A673 (cell line): Measurements from ENCODE around the gene GNG12.

Experiments
- EZH2 ChIP-seq: fragments of 200-600 bp; sonication (generic); IDR thresholded peaks from 2 replicates; pipeline ENCODE4 v1.6.1; 2017; ENCODE audit warnings: borderline replicate concordance, low read depth, mild to moderate bottlenecking, mixed read lengths, antibody characterized with exemption, low read length; ENCODE audit not compliant: poor library complexity, severe bottlenecking
- TF ChIP-seq, protein P1 (sequence below): fragments of 300-800, 200-600 bp; sonication (generic); conservative IDR thresholded peaks from 2 replicates; pipeline ENCODE4 v1.5.1; 2017; ENCODE audit warnings: low read depth, mild to moderate bottlenecking, antibody characterized with exemption, low read length, moderate library complexity, mixed read lengths

DNA sequence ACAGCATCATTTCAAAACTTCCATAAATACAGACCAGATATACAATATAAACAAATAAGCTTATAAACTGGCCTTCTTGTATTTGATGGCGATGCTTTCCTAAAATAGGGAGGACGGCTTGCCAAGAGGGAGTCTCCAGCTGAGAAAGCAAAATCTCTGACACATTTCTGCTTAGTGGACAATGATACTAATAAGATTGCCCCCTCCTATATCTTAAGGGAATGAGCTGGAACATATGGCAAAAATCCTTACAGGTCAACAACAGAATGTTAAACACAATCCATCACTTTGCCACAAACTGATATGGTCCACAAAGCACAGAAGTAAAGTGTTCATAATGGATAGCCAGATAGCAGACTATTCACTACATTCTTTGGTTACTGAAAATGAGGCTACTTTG, 155.3 kb downstream of the GNG12 start:
- TF ChIP-seq, protein P1, sequence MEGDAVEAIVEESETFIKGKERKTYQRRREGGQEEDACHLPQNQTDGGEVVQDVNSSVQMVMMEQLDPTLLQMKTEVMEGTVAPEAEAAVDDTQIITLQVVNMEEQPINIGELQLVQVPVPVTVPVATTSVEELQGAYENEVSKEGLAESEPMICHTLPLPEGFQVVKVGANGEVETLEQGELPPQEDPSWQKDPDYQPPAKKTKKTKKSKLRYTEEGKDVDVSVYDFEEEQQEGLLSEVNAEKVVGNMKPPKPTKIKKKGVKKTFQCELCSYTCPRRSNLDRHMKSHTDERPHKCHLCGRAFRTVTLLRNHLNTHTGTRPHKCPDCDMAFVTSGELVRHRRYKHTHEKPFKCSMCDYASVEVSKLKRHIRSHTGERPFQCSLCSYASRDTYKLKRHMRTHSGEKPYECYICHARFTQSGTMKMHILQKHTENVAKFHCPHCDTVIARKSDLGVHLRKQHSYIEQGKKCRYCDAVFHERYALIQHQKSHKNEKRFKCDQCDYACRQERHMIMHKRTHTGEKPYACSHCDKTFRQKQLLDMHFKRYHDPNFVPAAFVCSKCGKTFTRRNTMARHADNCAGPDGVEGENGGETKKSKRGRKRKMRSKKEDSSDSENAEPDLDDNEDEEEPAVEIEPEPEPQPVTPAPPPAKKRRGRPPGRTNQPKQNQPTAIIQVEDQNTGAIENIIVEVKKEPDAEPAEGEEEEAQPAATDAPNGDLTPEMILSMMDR, result no peak
- TF ChIP-seq EZH2, result no peak
